ENCODE measurements around the gene KIAA1549.
"Not testable (repeated sequence)": the region's sequence is repeated elsewhere in the genome, so short reads cannot be mapped to it uniquely, and the experiment has no call there.

KIAA1549 gene

GRCh38 chr7:138797715-138798320, 183.4 kb downstream of the KIAA1549 start, which contains the start of the genes ATP6V0A4 and TMEM213:
TSS of gene ATP6V0A4 (minus strand) at chr7:138798196. CDS start at chr7:138771247, 26,949 bp downstream.
TSS of gene TMEM213 (plus strand) at chr7:138797994. CDS start at chr7:138798105, 111 bp downstream.
- no peak within 1 kb of the TSS for H3K4me3 ChIP-seq
- no peaks in the 10 kb centered on the region for H3K4me1 ChIP-seq
- in situ Hi-C loops (cut with MboI; ENCODE audit: low sequenced_read_pairs): no loop called here
- H3K36me3 ChIP-seq (replicated peaks): no peaks in the 10 kb centered on the region
- no peak for DNase-seq (ENCODE audit: low spot score in 2 of 2)
- H3K9me3 ChIP-seq: no peaks in the 10 kb centered on the region
- no peaks in the 10 kb centered on the region for H3K27me3 ChIP-seq (ENCODE audit: low read depth)

- H3K4me1 ChIP-seq; DNase-seq (ENCODE audit: low spot score in 2 of 2); in situ Hi-C loops (cut with MboI; ENCODE audit: low sequenced_read_pairs); H3K36me3 ChIP-seq (replicated peaks); H3K9me3 ChIP-seq; H3K27me3 ChIP-seq (ENCODE audit: low read depth); H3K4me3 ChIP-seq: not testable (repeated sequence)
These were observed 184.1 kb downstream of the KIAA1549 start for GRCh38 chr7:138797046-138797445.

DNA sequence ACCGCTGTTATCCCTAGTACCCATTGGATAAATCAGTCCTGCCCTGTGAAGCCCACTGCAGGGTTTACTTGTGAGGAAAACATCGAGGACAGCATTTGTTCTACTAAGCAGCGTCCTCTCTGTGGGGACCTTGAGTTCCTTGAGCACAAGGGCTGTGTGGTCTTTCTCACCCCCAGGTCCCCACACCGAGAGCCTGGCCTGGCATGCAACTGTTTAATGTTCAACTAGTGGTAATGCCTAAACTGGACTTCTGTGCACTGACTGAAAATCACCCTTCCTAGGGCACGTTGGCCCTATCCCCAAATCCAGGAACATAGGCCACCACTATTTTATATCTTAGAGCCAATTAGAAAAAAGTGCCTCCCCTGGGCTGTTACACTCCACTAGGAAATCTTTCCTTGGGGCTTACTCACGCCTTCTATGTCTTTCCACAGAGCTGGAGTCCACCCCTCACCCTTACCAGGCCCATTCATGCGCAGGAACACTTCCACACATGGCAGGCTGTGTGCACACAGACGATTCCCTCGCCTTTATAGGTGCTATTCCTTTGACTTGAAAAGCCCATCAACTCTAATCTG, 185.1 kb downstream of the KIAA1549 start:
- no peak for DNase-seq (ENCODE audit: low spot score in 2 of 2)
- in situ Hi-C loops (cut with MboI; ENCODE audit: low sequenced_read_pairs): no loop called here

GRCh38 chr7:138785587-138786437, 195.4 kb downstream of the KIAA1549 start:
- no peak overlapping the region for H3K4me3 ChIP-seq
- no peaks in the 10 kb centered on the region for H3K27me3 ChIP-seq (ENCODE audit: low read depth)
- no peaks in the 10 kb centered on the region for H3K9me3 ChIP-seq
- in situ Hi-C loops (cut with MboI; ENCODE audit: low sequenced_read_pairs): no loop called here
- peaks cover 3% of the 10 kb centered on the region; the same call in 1 of the 2 replicates for H3K4me1 ChIP-seq
- peak in 1 of 2 experiments; percentile 17 for DNase-seq (ENCODE audit: low spot score in 2 of 2)
- no peaks in the 10 kb centered on the region for H3K36me3 ChIP-seq (replicated peaks)

More for the DNA sequence above, 185.1 kb downstream of the KIAA1549 start:
- no peaks in the 10 kb centered on the region for H3K4me1 ChIP-seq
- no peak overlapping the region for H3K4me3 ChIP-seq
- no peaks in the 10 kb centered on the region for H3K9me3 ChIP-seq
- no peaks in the 10 kb centered on the region for H3K36me3 ChIP-seq (replicated peaks)
- no peaks in the 10 kb centered on the region for H3K27me3 ChIP-seq (ENCODE audit: low read depth)

GRCh38 chr7:138784692-138785091, 196.5 kb downstream of the KIAA1549 start:
- Histone ChIP-seq H3K27me3 (ENCODE audit: low read depth) (no peaks in the 10 kb centered on the region), H3K9me3 (no peaks in the 10 kb centered on the region), H3K4me1 (peaks cover 3% of the 10 kb centered on the region; the same call in 1 of the 2 replicates), H3K4me3 (no peak overlapping the region), H3K36me3 (replicated peaks) (no peaks in the 10 kb centered on the region)
- in situ Hi-C loops (cut with MboI; ENCODE audit: low sequenced_read_pairs): no loop called here
- DNase-seq (ENCODE audit: low spot score in 2 of 2): no peak
